Body of pancreas (tissue), 4 donors: ENCODE results near the gene PREB.

Source experiments
- POLR2A ChIP-seq, 3 donors: fragments of 450-650 bp; IDR thresholded peaks; one replicate each; pipeline ENCODE4 v1.6.1; 2016; ENCODE audit warnings: antibody characterized with exemption in 3 of 3, mild to moderate bottlenecking in 2 of 3
- TF ChIP-seq, protein P1 (sequence below), 7 experiments: fragments of 450-650 bp in 4 of 7; fragments of 200-600 bp in 3 of 7; sonication (generic) in 3 of 7; IDR thresholded peaks; one replicate each; pipeline ENCODE4 v1.5.1; 2016 to 2019; ENCODE audit warnings: antibody characterized with exemption in 7 of 7

DNA sequence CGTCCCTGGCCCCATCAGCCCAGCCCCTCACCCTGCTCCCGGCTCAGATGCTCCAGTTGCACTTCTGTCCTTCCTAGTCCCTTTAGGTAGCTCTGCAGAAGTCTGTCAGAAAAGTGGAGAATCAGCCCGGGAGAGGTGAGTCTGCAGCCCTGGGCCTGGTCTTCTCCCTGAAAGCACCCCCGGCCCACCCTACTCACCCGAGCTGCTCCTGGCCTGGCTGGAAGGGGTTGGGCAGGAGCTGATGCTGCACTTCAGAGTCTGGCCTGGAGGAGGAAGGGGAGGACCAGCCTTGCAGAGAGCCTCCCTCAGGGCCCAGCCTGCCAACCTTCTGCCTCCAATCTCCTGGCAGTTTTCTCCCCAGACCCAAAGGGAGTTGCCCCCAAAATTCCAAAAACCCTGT lies 32.1 kb downstream of the PREB start:
- TF ChIP-seq POLR2A (IDR thresholded peaks at IDR 0.05) = no peak
- TF ChIP-seq, protein P1, sequence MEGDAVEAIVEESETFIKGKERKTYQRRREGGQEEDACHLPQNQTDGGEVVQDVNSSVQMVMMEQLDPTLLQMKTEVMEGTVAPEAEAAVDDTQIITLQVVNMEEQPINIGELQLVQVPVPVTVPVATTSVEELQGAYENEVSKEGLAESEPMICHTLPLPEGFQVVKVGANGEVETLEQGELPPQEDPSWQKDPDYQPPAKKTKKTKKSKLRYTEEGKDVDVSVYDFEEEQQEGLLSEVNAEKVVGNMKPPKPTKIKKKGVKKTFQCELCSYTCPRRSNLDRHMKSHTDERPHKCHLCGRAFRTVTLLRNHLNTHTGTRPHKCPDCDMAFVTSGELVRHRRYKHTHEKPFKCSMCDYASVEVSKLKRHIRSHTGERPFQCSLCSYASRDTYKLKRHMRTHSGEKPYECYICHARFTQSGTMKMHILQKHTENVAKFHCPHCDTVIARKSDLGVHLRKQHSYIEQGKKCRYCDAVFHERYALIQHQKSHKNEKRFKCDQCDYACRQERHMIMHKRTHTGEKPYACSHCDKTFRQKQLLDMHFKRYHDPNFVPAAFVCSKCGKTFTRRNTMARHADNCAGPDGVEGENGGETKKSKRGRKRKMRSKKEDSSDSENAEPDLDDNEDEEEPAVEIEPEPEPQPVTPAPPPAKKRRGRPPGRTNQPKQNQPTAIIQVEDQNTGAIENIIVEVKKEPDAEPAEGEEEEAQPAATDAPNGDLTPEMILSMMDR (IDR thresholded peaks at IDR 0.05) = no peak
